Measurements from ENCODE around the gene CHRD.
"Not testable (repeated sequence)": the region's sequence is repeated elsewhere in the genome, so short reads cannot be mapped to it uniquely, and the experiment has no call there.

The CHRD gene

DNA sequence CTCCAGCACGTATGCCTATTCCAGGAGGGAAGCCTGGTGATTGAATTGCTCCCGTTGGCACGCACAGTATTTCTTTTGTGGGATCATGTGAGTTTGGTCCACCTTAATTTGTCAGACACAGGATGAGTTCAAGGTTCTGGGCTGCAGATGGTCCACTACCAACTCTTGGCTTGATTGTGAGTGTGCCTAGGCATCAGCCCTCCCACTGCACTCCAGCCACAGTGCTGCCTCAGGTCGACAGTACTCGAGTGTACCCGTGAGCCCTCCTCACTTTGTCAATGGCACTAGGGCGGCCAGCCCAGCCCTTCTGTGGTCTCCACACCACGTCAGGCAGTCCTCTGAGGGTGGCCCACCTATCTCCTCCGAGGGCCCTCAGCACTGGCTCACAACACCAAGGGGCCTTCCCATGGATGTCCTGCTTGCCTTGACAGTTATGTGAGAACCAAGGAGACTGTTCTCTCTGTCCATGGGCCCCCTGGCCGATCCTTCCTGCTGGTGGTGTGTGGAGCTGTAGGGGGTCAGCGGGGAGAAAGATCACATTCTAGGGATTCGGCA is 30.2 kb downstream of the CHRD start:
- no peaks in the 10 kb centered on the region for H3K9me3 ChIP-seq (ENCODE audit: control insufficient read depth, insufficient read depth, low read length)
- no peak overlapping the region for H3K9ac ChIP-seq (ENCODE audit: low read depth, low read length)
- no peaks in the 10 kb centered on the region; the same call in 1 of the 2 replicates for H3K4me1 ChIP-seq (ENCODE audit: control insufficient read depth, insufficient read depth, low read length)
- H3K4me3 ChIP-seq (ENCODE audit: low read depth, low read length), result no peak overlapping the region
- H3K36me3 ChIP-seq (ENCODE audit: control insufficient read depth, insufficient read depth, low read length), result no peaks in the 10 kb centered on the region
- H3K27ac ChIP-seq (ENCODE audit: low read depth, low read length), result no peak overlapping the region
- H3K27me3 ChIP-seq (ENCODE audit: control insufficient read depth, insufficient read depth, low read length), result no peaks in the 10 kb centered on the region

DNA sequence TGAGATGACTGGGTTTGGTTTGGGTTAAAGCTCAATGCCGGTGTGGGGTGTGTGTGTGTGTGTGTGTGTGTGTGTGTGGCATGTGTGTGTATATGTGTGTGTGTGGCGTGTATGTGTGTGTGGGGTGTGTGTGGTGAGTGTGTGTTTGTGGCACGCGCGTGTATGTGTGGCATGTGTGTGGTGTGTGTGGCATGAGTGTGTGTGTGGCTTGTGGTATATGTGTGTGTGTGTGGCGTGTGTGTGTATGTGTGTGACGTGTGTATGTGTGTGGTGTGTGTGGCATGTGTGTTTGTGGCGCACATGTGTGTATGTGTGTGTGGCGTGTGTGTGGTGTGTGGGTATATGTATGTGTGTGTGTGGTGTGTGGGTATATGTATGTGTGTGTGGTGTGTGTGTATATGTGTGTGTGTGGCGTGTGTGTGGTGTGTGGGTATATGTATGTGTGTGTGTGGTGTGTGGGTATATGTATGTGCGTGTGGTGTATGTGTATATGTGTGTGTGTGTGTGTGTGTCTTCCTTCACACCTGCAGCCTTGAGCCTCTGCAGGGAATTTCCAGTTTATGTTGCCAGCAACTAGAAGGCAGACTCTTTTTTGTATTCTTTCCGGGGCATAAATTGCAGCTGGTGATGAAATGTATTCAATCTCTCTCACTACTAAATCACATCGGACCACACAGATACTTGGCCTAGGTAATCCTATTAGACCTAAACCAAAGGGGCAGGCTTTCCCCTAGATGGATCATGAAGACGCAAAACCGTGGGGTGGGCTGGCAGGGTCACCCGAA is 34.8 kb downstream of the CHRD start:
- Histone ChIP-seq H3K9ac (ENCODE audit: low read depth, low read length) (no peak overlapping the region), H3K27ac (ENCODE audit: low read depth, low read length) (no peak overlapping the region), H3K4me3 (ENCODE audit: low read depth, low read length) (no peak overlapping the region), H3K27me3 (ENCODE audit: control insufficient read depth, insufficient read depth, low read length) (no peaks in the 10 kb centered on the region), H3K36me3 (ENCODE audit: control insufficient read depth, insufficient read depth, low read length) (no peaks in the 10 kb centered on the region), H3K9me3 (ENCODE audit: control insufficient read depth, insufficient read depth, low read length) (no peaks in the 10 kb centered on the region), H3K4me1 (ENCODE audit: control insufficient read depth, insufficient read depth, low read length) (no peaks in the 10 kb centered on the region; the same call in 1 of the 2 replicates)

GRCh38 chr3:184415203-184415490 is 35.3 kb downstream of the CHRD start:
- no peaks in the 10 kb centered on the region for H3K9me3 ChIP-seq (ENCODE audit: control insufficient read depth, insufficient read depth, low read length)
- H3K27me3 ChIP-seq (ENCODE audit: control insufficient read depth, insufficient read depth, low read length), result no peaks in the 10 kb centered on the region
- no peak overlapping the region for H3K27ac ChIP-seq (ENCODE audit: low read depth, low read length)
- no peak overlapping the region for H3K4me3 ChIP-seq (ENCODE audit: low read depth, low read length)
- H3K9ac ChIP-seq (ENCODE audit: low read depth, low read length), result no peak overlapping the region
- no peaks in the 10 kb centered on the region; the same call in 1 of the 2 replicates for H3K4me1 ChIP-seq (ENCODE audit: control insufficient read depth, insufficient read depth, low read length)
- H3K36me3 ChIP-seq (ENCODE audit: control insufficient read depth, insufficient read depth, low read length), result no peaks in the 10 kb centered on the region

- H3K4me1 ChIP-seq (ENCODE audit: control insufficient read depth, insufficient read depth, low read length), result no peaks in the 10 kb centered on the region; the same call in 1 of the 2 replicates
- H3K4me3 ChIP-seq (ENCODE audit: low read depth, low read length), result no peak overlapping the region
- no peak overlapping the region for H3K27ac ChIP-seq (ENCODE audit: low read depth, low read length)
- no peaks in the 10 kb centered on the region for H3K9me3 ChIP-seq (ENCODE audit: control insufficient read depth, insufficient read depth, low read length)
- no peaks in the 10 kb centered on the region for H3K27me3 ChIP-seq (ENCODE audit: control insufficient read depth, insufficient read depth, low read length)
- H3K36me3 ChIP-seq (ENCODE audit: control insufficient read depth, insufficient read depth, low read length), result no peaks in the 10 kb centered on the region
- H3K9ac ChIP-seq (ENCODE audit: low read depth, low read length), result no peak overlapping the region
Observed at GRCh38 chr3:184417619-184418327, 37.9 kb downstream of the CHRD start.

- Histone ChIP-seq H3K4me1 (ENCODE audit: control insufficient read depth, insufficient read depth, low read length) (no peaks in the 10 kb centered on the region; the same call in 1 of the 2 replicates), H3K9me3 (ENCODE audit: control insufficient read depth, insufficient read depth, low read length) (no peaks in the 10 kb centered on the region), H3K27me3 (ENCODE audit: control insufficient read depth, insufficient read depth, low read length) (no peaks in the 10 kb centered on the region)
Observed at GRCh38 chr3:184419171-184419570, 39.3 kb downstream of the CHRD start.

DNA sequence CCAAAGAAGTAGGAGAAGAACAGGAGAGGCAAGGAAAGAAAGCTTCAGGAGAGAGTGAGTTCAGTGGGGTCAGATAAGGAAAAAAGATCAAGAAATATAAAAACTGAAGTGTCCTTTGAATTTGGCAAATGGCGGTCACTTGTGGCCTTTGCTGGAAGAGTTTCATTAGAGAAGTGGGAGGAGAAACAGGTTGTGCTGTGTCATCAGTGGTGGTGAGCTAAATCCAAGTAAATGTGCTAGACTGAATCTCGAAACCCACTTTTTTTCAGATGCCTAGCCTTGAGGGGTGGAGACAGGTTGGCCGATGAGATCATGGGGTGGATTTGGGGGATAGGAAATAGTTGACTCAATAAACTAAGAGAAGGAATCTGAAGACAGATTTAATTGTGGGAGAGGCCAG is 43.7 kb downstream of the CHRD start:
- Histone ChIP-seq H3K27ac (ENCODE audit: low read depth, low read length) (no peak overlapping the region), H3K4me1 (ENCODE audit: control insufficient read depth, insufficient read depth, low read length) (no peaks in the 10 kb centered on the region), H3K27me3 (ENCODE audit: control insufficient read depth, insufficient read depth, low read length) (no peaks in the 10 kb centered on the region), H3K4me3 (ENCODE audit: low read depth, low read length) (no peak overlapping the region), H3K9me3 (ENCODE audit: control insufficient read depth, insufficient read depth, low read length) (no peaks in the 10 kb centered on the region), H3K36me3 (ENCODE audit: control insufficient read depth, insufficient read depth, low read length) (no peaks in the 10 kb centered on the region), H3K9ac (ENCODE audit: low read depth, low read length) (no peak overlapping the region)

More at GRCh38 chr3:184419171-184419570, 39.3 kb downstream of the CHRD start:
- Histone ChIP-seq H3K4me3 (ENCODE audit: low read depth, low read length) (no peak overlapping the region), H3K9ac (ENCODE audit: low read depth, low read length) (no peak overlapping the region), H3K27ac (ENCODE audit: low read depth, low read length) (no peak overlapping the region), H3K36me3 (ENCODE audit: control insufficient read depth, insufficient read depth, low read length) (no peaks in the 10 kb centered on the region)

- no peaks in the 10 kb centered on the region for H3K27me3 ChIP-seq (ENCODE audit: control insufficient read depth, insufficient read depth, low read length)
- no peak overlapping the region for H3K4me3 ChIP-seq (ENCODE audit: low read depth, low read length)
- H3K36me3 ChIP-seq (ENCODE audit: control insufficient read depth, insufficient read depth, low read length), result no peaks in the 10 kb centered on the region
- H3K9me3 ChIP-seq (ENCODE audit: control insufficient read depth, insufficient read depth, low read length), result no peaks in the 10 kb centered on the region
- no peaks in the 10 kb centered on the region for H3K4me1 ChIP-seq (ENCODE audit: control insufficient read depth, insufficient read depth, low read length)
- no peak overlapping the region for H3K27ac ChIP-seq (ENCODE audit: low read depth, low read length)
- H3K9ac ChIP-seq (ENCODE audit: low read depth, low read length), result no peak overlapping the region
Observed at GRCh38 chr3:184426691-184427141, 46.9 kb downstream of the CHRD start.

GRCh38 chr3:184428561-184429175 is 48.8 kb downstream of the CHRD start:
- Histone ChIP-seq H3K4me3 (ENCODE audit: low read depth, low read length) (no peak overlapping the region), H3K4me1 (ENCODE audit: control insufficient read depth, insufficient read depth, low read length) (no peaks in the 10 kb centered on the region), H3K36me3 (ENCODE audit: control insufficient read depth, insufficient read depth, low read length) (no peaks in the 10 kb centered on the region), H3K9ac (ENCODE audit: low read depth, low read length) (no peak overlapping the region), H3K27ac (ENCODE audit: low read depth, low read length) (no peak overlapping the region), H3K27me3 (ENCODE audit: control insufficient read depth, insufficient read depth, low read length) (no peaks in the 10 kb centered on the region), H3K9me3 (ENCODE audit: control insufficient read depth, insufficient read depth, low read length) (no peaks in the 10 kb centered on the region)

DNA sequence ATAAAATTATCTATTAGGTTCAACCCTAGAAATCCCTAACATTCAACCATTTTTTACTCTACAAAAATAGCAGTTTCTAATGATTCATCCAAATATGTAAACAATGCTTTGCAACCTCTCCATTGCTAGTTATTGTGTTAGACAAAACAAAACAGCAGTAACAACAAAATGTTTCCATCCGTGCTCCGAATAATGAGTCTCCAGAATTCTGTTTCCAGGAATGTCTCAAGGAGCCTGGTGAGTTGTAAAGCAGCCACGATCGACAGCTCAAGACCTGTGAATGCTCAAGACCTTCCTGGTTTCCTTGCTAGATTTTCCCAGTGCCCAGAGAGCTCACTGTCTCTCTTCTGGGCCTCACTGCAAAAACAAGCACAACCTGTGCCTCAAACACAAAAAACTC is 49.9 kb downstream of the CHRD start:
- H3K27ac ChIP-seq (ENCODE audit: low read depth, low read length), result no peak overlapping the region
- no peaks in the 10 kb centered on the region for H3K36me3 ChIP-seq (ENCODE audit: control insufficient read depth, insufficient read depth, low read length)
- no peak overlapping the region for H3K9ac ChIP-seq (ENCODE audit: low read depth, low read length)

DNA sequence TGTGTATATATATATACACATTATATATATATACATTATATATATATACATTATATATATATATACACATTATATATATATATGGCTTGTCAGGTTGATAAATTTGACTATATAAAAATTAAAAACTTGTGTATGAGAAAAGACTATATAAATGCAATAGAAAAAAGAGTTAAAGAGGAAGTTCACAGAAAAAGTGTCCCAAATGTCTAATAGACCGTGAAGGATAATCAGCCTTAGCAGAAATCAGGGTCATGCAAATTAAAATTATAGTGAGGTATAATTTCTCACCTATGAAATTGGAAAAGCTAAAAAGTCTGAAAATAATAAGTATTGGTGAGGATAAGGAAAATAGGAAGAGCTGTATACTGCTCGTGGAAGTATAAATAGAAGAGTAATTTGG is 51.1 kb downstream of the CHRD start:
- Histone ChIP-seq H3K9me3 (ENCODE audit: control insufficient read depth, insufficient read depth, low read length) (no peaks in the 10 kb centered on the region), H3K36me3 (ENCODE audit: control insufficient read depth, insufficient read depth, low read length) (no peaks in the 10 kb centered on the region), H3K4me1 (ENCODE audit: control insufficient read depth, insufficient read depth, low read length) (no peaks in the 10 kb centered on the region), H3K27me3 (ENCODE audit: control insufficient read depth, insufficient read depth, low read length) (no peaks in the 10 kb centered on the region), H3K27ac (ENCODE audit: low read depth, low read length) (no peak overlapping the region), H3K9ac (ENCODE audit: low read depth, low read length) (no peak overlapping the region), H3K4me3 (ENCODE audit: low read depth, low read length) (no peak overlapping the region)

More for the DNA sequence above, 49.9 kb downstream of the CHRD start:
- Histone ChIP-seq H3K4me1 (ENCODE audit: control insufficient read depth, insufficient read depth, low read length) (no peaks in the 10 kb centered on the region), H3K4me3 (ENCODE audit: low read depth, low read length) (no peak overlapping the region), H3K27me3 (ENCODE audit: control insufficient read depth, insufficient read depth, low read length) (no peaks in the 10 kb centered on the region), H3K9me3 (ENCODE audit: control insufficient read depth, insufficient read depth, low read length) (no peaks in the 10 kb centered on the region)

DNA sequence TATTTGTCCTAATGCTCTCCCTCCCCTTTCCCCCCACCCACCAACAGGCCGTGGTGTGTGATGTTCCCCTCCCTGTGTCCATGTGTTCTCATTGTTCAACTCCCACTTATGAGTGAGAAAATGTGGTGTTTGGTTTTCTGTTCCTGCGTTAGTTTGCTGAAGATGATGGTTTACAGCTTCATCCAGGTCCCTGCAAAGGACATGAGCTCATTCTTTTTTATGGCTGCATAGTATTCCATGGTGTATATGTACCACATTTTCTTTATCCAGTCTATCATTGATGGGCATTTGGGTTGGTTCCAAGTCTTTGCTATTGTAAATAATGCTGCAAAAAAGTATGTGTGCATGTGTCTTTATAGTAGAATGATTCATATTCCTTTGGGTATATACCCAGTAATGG is 53.3 kb downstream of the CHRD start:
- not testable (repeated sequence) for H3K4me1 ChIP-seq (ENCODE audit: control insufficient read depth, insufficient read depth, low read length); H3K27me3 ChIP-seq (ENCODE audit: control insufficient read depth, insufficient read depth, low read length); H3K9me3 ChIP-seq (ENCODE audit: control insufficient read depth, insufficient read depth, low read length); H3K36me3 ChIP-seq (ENCODE audit: control insufficient read depth, insufficient read depth, low read length); H3K27ac ChIP-seq (ENCODE audit: low read depth, low read length); H3K4me3 ChIP-seq (ENCODE audit: low read depth, low read length); H3K9ac ChIP-seq (ENCODE audit: low read depth, low read length)

Measured in HUES48 (cell line).